Activated CD4-positive, alpha-beta T cell treated with anti-CD3 and anti-CD28 coated beads, Interleukin-10, Interleukin-2, amounts not matched to agents 100 ng/mL and 50 ng/mL, durations not matched to agents 16 hours and 8 hours (primary cell): ENCODE measurements around the gene URM1.

Experiments used
- DNase-seq: peaks from one replicate; pipeline ENCODE4 v3.0.0-alpha.2; 2020

URM1 gene

DNA sequence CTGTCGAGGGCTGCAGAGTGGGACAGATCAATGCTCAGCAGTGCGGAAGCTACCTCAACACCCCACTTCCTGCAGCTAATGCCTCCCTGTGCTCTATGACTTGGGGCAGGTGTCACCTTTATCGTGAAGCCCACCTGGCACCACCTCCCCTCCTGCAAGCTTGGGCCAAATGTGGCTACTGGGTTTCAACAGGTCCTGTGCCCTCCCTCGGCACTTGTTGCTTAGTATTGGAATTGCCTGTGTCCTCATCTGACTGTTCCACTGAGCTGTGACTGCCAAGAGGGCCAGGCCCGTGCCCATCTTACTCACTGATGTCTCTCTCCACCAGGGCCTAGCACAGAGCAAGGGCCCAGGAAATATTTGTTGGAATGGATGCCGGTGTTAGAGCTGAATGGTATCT is 21.4 kb upstream of the URM1 start:
- DNase-seq: no peak

DNA sequence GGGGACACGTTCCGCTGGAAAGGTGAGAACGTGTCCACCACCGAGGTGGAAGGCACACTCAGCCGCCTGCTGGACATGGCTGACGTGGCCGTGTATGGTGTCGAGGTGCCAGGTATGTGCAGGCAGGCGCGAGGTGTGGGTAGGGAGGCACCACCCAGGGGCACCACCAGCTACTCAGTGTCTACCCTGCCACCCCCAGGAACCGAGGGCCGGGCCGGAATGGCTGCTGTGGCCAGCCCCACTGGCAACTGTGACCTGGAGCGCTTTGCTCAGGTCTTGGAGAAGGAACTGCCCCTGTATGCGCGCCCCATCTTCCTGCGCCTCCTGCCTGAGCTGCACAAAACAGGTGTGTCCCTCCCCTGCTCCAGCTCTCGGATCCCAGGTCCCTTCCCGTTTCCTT is 15.7 kb upstream of the URM1 start:
- DNase-seq: no peak

DNA sequence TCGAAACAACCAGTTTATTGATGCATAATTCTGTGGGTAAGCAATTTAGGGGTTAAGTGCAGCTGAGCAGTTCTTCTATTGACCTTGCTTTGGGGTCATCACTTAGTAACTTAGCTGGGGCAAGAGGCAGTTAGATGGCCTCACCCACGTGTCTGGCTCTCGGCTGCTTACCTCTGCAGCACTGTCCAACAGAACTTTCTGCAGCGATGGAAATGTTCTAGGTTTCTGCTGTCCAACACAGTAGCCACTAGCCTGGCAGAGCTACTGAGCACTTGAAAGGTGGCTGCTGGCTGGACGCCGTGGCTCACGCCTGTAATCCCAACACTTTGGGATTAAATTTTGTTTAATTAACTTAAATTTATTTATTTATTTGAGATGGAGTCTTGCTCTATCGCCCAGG is 13.1 kb upstream of the URM1 start:
- DNase-seq: no peak

GRCh38 chr9:128358861-128359260 is 12.3 kb upstream of the URM1 start:
- DNase-seq: no peak

GRCh38 chr9:128360826-128361225 is 10.3 kb upstream of the URM1 start:
- DNase-seq: no peak

DNA sequence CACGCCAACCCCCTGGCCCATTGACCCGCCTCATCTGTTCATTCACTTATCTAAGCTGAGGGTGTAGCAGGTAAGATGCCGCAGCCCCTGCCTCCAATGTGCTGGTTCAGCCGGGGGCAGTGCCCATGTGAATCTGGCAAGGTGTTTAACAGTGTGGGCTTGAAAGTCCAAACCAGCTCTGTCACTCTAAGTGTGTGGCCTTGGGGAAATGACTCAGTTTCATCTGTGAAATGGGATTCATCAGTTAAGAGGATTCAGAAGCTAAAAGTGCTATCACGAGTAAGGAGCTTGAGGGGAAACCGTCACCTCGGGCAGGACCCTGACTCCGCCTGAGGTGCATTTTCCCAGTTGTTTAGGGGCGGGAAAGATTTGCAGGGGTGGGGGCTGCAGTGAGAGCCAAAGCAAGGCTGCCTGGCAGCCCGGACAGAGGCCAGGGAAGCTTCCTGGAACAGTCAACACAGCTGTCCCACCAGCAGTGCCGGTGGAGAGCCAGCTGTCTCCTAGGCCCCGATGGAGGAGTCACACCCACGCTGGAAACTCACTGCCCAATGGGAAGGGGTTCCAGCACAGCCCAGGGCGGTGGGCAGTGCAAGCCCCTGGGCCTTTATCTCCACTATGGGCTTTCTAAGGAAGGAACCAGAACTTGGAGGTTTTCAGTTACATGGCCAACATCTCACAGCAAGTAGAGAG is 9.7 kb upstream of the URM1 start:
- no peak for DNase-seq

GRCh38 chr9:128361986-128362646 is 9.1 kb upstream of the URM1 start:
- DNase-seq: peak; percentile 75

DNA sequence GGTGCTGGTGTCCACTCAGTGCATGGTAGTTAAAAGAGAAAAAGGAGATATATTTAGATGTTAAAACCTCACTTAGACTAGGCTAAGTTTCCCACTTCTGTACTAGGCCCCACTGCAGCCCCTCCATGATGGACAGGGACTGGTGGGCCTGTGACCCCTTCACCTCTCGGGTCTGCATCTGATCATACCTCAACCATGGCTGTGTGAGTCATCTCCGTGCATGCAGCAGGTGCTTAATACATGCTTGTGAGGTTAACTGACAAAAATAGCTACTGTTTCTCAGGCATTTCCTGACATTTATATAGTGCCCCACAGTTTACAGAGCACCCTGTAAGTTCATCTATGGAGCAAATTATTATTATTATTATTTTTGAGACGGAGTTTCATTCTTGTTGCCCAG is 8.4 kb upstream of the URM1 start:
- DNase-seq: no peak

DNA sequence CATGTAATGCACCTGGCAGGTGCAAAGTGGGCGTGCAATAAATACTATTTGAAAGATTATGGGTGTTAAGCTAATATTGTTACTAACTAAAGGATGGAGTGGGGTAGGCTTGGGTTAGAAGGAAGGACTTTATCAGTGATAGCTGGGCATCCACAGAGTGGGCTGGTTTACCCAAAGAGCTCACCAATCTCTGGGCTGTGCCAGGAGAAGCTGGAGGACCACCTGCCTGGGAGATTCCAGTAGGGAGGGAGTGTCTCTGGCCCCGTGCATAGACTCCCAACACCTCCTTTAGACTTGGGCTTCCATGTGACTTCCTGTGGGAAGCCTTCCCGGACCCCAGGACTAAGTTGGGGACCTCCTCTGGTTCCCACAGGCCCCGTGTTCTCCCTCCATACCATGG is 5.6 kb upstream of the URM1 start:
- DNase-seq: no peak

GRCh38 chr9:128369024-128369706 is 2.0 kb upstream of the URM1 start:
- no peak for DNase-seq

DNA sequence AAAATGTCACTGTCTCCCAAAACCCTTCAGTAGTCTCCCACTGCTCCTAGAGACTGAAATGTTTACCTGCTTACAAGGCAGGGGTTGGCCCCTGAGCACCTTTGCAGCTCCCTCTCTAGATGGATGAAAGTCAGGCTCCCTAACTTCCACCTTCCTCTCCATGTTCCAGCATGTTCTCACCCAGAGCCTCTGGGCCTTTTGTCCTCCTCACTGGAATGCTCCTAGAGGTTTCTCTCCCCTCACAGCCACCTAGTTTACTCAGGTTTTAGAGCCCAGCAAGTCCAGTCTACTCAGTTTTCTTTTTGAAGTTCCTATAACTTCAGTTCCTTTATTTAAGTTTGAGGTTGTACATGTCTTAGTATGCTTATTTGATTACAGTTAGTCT is 815 bp upstream of the URM1 start:
- DNase-seq: no peak

DNA sequence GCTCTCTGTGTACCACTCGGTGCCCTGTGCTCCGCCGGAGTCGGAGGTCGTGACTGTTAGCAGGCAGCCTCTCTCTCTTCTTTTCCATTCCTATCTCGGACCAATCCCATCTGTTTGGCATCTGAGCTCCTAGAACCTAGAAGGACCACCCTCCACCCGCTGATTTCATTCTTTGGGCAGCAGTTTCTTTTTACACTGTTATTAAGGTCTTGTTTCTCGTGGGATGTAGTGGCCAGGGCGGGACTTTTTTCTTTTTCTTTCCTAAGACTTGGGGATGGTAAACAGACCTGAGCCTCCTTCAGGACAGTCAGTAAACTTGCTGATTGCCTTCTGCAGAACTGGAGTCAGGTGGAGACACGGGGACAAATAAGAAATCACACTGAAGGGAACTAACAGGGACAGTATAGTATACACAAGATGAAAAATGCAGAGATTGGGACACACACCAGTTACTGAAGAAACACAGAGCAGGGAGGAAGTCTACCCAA is 500 bp downstream of the URM1 start:
- DNase-seq: no peak

DNA sequence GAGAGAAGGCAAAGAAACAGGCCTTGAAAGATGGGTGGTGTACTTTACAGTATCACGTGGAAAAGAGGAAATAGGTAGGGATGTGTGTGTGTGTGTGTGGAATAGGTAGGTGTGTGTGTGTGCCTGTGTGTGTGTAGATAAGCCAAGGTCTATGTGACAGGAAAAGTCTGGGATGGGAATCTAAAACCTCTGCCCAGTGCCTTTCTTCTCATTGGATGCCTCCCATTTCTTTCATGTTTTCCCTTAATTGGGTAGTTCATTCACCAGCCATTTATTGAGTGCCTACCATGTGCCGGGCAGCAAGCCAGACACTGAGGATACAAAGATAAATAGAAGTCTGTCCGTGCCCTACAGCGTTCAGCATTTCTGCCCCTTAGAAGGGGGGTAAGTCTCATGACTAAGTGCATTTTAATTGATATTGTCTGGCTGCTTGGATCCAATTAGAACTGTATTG is 1.0 kb downstream of the URM1 start:
- no peak for DNase-seq

DNA sequence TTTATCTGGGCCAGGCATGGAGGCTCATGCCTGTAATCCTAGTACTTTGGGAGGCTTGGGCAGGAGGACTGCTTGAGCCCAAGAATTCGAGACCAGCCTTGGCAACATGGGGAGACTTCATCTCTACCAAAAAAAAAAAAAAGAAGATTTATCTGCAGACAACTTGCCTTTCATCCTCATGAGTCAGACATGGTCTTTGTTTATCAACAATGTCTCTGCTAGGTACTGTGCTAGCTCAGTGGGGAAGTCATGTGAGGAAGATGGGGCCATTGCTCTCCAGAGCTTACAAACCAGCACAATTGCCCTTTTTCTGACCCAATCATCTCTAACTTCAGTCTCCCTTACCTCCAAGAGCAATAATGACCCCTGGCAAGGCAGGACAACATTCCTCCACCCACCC is 1.6 kb downstream of the URM1 start:
- DNase-seq: no peak

DNA sequence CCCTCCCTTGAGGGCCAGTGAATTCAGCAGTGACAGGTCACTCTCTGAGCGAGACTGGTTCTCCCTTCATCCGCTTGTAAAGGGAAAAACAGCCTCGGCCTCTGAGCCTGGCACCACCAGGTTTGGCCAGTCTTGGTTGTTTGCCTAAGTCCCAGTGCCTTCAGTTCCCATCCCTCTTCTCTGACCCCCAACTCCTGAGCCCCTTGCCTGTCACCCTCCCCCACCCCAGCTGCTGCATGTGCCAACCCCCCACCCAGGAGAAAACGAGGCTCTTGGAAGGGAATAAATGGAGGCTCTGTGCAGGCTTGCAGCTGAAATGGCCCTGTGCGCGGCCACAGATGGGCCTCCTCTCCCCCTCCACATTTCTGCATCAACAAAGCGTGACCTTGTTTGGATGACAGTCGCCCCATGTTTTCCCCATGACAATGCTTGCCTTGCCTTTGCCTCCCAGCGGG is 3.1 kb downstream of the URM1 start:
- DNase-seq: no peak

GRCh38 chr9:128375865-128376264 is 4.7 kb downstream of the URM1 start:
- DNase-seq: no peak

DNA sequence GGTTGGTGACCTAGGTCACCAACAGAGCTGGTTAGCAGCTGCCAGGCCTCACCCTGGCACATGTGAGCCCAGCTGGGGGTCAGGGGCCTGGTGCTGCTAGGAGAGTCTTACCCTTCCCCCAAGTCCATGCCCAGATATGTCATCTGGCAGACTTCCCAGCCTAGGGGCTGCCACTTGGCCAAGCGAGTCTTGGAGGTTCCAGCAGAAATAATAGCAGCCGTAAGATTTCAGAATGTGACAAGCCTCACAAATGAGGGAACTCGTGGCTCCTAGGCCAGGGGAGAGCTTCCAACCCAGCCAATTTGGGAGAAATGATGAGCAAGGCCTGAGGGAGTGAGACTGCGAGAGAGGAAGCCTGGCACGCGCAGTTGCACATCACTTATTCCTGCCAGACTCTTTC is 11.1 kb downstream of the URM1 start:
- no peak for DNase-seq

- DNase-seq: no peak
Observed at GRCh38 chr9:128383007-128383753, 12.0 kb downstream of the URM1 start.

GRCh38 chr9:128383791-128384190 is 12.6 kb downstream of the URM1 start:
- no peak for DNase-seq

DNA sequence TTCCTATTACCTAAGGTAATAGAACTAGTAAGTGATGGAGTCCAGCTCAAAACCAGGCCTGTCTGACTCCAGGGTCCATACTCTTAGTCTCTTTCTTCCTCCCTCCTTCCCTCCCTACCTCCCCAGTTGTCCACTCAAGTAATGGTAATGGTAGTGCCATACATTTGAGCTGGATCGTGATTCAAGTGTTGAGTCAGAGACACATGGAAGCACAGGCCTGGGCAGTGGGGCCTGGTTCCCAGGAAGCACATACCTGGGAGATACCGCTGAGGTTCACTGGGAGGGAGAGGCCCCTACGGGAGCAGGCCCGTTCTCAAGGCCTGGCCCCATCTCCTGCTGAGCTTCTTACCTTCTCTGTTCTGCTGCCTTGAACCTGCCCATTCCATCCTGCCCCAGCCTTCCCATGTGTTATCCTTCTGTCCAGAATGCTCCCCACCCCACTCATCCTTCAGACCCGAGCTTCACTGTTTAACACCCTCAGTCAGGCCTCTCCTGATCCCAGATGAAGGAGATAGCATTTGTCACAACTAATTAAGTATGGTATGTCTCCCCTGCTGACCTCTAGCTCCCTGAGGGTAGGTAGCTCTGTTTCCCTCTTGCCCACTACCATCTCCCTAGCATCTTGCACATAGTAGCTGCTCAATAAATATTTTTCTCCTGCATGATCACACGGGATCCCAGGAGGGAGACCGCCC is 13.8 kb downstream of the URM1 start:
- no peak for DNase-seq

- DNase-seq: no peak
Observed at GRCh38 chr9:128385496-128386460, 14.6 kb downstream of the URM1 start.
